HL-60 (cell line): ENCODE results near the gene CCDC183.

Experiments
- DNase-seq, 2 experiments: peaks; one replicate each; pipeline ENCODE4 v3.0.0-alpha.2; 2010 to 2020; ENCODE audit warnings: low read depth in 1 of 2, low spot score in 1 of 2
- H3K27ac ChIP-seq: fragments of 250-450 bp; sonication (Bioruptor Pico); replicated peaks from 2 replicates; pipeline ENCODE4 v1.5.1; 2020; ENCODE audit warnings: mild to moderate bottlenecking, moderate library complexity
- H3K27me3 ChIP-seq: fragments of 250-450 bp; sonication (Bioruptor Pico); 2 replicates; pipeline ENCODE4 v1.5.1; 2021; ENCODE audit warnings: mild to moderate bottlenecking, moderate library complexity; ENCODE audit not compliant: insufficient read depth, poor library complexity, severe bottlenecking
- H3K4me3 ChIP-seq: replicated peaks from 2 replicates; pipeline ENCODE4 v1.5.1; 2011; ENCODE audit warnings: mild to moderate bottlenecking, control low read depth, low read length; ENCODE audit not compliant: insufficient read depth
- GABPA ChIP-seq: IDR thresholded peaks from 2 replicates; pipeline ENCODE4 v1.6.1; 2012; ENCODE audit warnings: low read depth
- POLR2AphosphoS5 ChIP-seq: IDR thresholded peaks from 2 replicates; pipeline ENCODE4 v1.6.1; 2012; ENCODE audit warnings: low read depth
- REST ChIP-seq: IDR thresholded peaks from 2 replicates; pipeline ENCODE4 v1.6.1; 2012; ENCODE audit warnings: low read depth; ENCODE audit not compliant: insufficient replicate concordance
- SPI1 ChIP-seq: IDR thresholded peaks from 2 replicates; pipeline ENCODE4 v1.6.1; 2012; ENCODE audit warnings: low read depth, mild to moderate bottlenecking, borderline replicate concordance
- TF ChIP-seq, protein P1 (sequence below): IDR thresholded peaks from one replicate; pipeline ENCODE4 v1.5.1; 2011; ENCODE audit warnings: low read length, control low read depth, inconsistent platforms; ENCODE audit not compliant: insufficient read depth

The CCDC183 gene

GRCh38 chr9:136845465-136846260 is 49.5 kb downstream of the CCDC183 start:
- DNase-seq: no peak
- no peak for TF ChIP-seq GABPA
- no peak for TF ChIP-seq SPI1
- TF ChIP-seq POLR2AphosphoS5: no peak
- TF ChIP-seq, protein P1, sequence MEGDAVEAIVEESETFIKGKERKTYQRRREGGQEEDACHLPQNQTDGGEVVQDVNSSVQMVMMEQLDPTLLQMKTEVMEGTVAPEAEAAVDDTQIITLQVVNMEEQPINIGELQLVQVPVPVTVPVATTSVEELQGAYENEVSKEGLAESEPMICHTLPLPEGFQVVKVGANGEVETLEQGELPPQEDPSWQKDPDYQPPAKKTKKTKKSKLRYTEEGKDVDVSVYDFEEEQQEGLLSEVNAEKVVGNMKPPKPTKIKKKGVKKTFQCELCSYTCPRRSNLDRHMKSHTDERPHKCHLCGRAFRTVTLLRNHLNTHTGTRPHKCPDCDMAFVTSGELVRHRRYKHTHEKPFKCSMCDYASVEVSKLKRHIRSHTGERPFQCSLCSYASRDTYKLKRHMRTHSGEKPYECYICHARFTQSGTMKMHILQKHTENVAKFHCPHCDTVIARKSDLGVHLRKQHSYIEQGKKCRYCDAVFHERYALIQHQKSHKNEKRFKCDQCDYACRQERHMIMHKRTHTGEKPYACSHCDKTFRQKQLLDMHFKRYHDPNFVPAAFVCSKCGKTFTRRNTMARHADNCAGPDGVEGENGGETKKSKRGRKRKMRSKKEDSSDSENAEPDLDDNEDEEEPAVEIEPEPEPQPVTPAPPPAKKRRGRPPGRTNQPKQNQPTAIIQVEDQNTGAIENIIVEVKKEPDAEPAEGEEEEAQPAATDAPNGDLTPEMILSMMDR: no peak
- no peak for TF ChIP-seq REST
- Histone ChIP-seq H3K4me3 (no peak overlapping the region), H3K27ac (no peak overlapping the region), H3K27me3 (peaks cover 8% of the 10 kb centered on the region)

DNA sequence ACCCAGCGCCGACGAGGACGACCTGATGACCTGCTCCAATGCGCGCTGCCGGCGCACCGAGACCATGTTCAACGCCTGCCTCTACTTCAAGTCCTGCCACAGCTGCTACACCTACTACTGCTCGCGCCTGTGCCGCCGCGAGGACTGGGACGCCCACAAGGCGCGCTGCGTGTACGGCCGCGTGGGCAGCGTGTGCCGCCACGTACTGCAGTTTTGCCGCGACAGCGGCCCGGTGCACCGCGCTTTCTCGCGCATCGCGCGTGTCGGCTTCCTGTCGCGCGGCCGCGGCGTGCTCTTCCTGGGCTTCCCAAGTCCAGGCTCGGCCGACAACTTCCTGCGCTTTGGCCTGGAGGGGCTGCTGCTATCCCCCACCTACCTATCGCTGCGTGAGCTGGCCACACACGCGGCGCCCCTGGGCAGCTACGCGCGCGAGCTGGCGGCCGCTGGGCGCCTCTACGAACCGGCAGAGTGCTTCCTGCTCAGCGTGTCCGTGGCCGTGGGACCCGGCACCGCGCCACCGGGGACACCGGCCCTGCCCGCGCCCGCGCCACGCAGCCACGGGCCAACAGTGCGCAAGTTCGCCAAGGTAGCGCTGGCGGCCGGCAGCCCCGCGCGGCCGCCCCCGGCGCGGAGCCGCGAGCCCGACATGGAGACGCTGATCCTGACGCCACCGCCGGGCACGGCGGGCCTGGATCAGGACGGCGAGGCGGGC is 50.4 kb downstream of the CCDC183 start:
- Histone ChIP-seq H3K27me3 (peaks cover 8% of the 10 kb centered on the region), H3K4me3 (no peak overlapping the region), H3K27ac (no peak overlapping the region)
- TF ChIP-seq POLR2AphosphoS5 (no peak), SPI1 (no peak), REST (no peak), GABPA (no peak)
- TF ChIP-seq, protein P1: no peak
- DNase-seq: no peak

DNA sequence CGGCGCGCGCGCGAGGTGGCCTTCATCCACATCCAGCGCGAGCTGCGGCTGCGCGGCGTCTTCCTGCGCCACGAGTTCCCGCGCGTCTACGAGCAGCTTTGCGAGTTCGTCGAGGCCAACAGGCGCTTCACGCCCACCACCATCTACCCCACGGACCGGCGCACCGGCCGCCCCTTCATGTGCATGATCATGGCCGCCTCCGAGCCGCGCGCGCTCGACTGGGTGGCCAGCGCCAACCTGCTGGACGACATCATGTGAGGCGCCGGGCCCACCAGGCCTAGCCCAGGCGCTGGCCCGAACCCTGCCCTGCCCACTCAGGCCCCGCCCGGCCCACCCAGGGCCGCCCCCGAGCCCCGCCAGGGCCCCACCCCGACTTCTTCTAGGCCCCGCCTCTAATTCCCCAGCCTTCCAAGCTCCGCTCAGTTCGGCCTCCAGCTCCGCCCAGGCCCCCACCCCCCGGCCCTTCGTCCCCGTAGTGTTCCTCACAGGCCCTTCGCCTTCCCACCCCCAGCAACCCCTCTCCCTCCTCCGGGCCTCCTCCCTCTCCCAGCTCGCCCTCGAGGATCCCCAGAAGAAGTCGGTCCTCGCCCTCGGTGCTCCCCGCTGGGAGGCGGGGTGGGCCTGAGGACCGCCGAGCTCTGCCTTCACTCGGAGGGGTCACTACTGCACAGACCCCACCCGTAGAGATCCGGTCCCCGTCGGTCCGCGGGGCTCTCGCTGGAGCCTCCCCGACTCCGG is 51.1 kb downstream of the CCDC183 start:
- Histone ChIP-seq H3K4me3 (peak overlapping the region; percentile 93), H3K27ac (no peak overlapping the region), H3K27me3 (peaks cover 8% of the 10 kb centered on the region)
- TF ChIP-seq POLR2AphosphoS5 (no peak), REST (no peak), GABPA (no peak), SPI1 (no peak)
- TF ChIP-seq, protein P1: no peak
- DNase-seq: peak in 1 of 2 experiments; percentile 29
